Astrocyte (in vitro differentiated cells and primary cell): ENCODE results near the gene SEC11C. TPM values are rescaled to one million over a fixed set of nuclear protein-coding genes. Genes with fewer than 3 reads are reported as not detected.
A peak's percentile ranks its signal among the peaks of the same experiment; 100 is the strongest.

Experiments used
- DNase-seq: peaks from one replicate; pipeline ENCODE4 v3.0.0-alpha.2; 2010; ENCODE audit warnings: low read depth
- FAIRE-seq: peaks from 2 replicates; lab custom pipeline; 2011; peaks lifted over from hg19 to GRCh38; lab: Jason Lieb, UNC
- H2AFZ ChIP-seq: 2 replicates; pipeline ENCODE4 v1.6.0; 2012; ENCODE audit warnings: low read depth, low read length, inconsistent platforms
- H3K27ac ChIP-seq: 2 replicates; pipeline ENCODE4 v1.5.1; 2011; ENCODE audit warnings: low read depth, low read length, inconsistent platforms
- H3K27me3 ChIP-seq: 2 replicates; pipeline ENCODE4 v1.6.0; 2011; ENCODE audit warnings: low read length, inconsistent platforms; ENCODE audit not compliant: insufficient read depth
- H3K36me3 ChIP-seq: 2 replicates; pipeline ENCODE4 v1.5.1; 2011; ENCODE audit warnings: low read length, inconsistent platforms; ENCODE audit not compliant: insufficient read depth
- H3K4me1 ChIP-seq: 2 replicates; pipeline ENCODE4 v1.5.1; 2011; ENCODE audit warnings: low read length, inconsistent platforms; ENCODE audit not compliant: insufficient read depth
- H3K4me2 ChIP-seq: 2 replicates; pipeline ENCODE4 v1.6.0; 2012; ENCODE audit warnings: low read length, inconsistent platforms
- H3K4me3 ChIP-seq: 2 replicates; pipeline ENCODE4 v1.5.1; 2011; ENCODE audit warnings: low read depth, mild to moderate bottlenecking, low read length, inconsistent platforms; ENCODE audit not compliant: insufficient read depth
- H3K79me2 ChIP-seq: 2 replicates; pipeline ENCODE4 v1.6.0; 2012; ENCODE audit warnings: mild to moderate bottlenecking, low read length, inconsistent platforms; ENCODE audit not compliant: insufficient read depth
- H3K9ac ChIP-seq: 2 replicates; pipeline ENCODE4 v1.6.0; 2012; ENCODE audit warnings: mild to moderate bottlenecking, low read length, inconsistent platforms
- H3K9me3 ChIP-seq: 2 replicates; pipeline ENCODE4 v1.5.1; 2012; ENCODE audit warnings: low read depth, mild to moderate bottlenecking, low read length, inconsistent platforms; ENCODE audit not compliant: insufficient read depth
- H4K20me1 ChIP-seq: 2 replicates; pipeline ENCODE4 v1.6.0; 2012; ENCODE audit warnings: low read length, inconsistent platforms; ENCODE audit not compliant: insufficient read depth
- H3K27ac Mint-ChIP-seq: one replicate; pipeline ENCODE4 v1.8.0; 2021; ENCODE audit warnings: mild to moderate bottlenecking, mixed read lengths; ENCODE audit not compliant: unreplicated experiment
- H3K27me3 Mint-ChIP-seq: one replicate; pipeline ENCODE4 v1.8.0; 2021; ENCODE audit warnings: low read depth, mixed read lengths; ENCODE audit not compliant: unreplicated experiment
- H3K36me3 Mint-ChIP-seq: one replicate; pipeline ENCODE4 v1.8.0; 2021; ENCODE audit warnings: low read depth, mixed read lengths; ENCODE audit not compliant: unreplicated experiment
- H3K4me1 Mint-ChIP-seq: one replicate; pipeline ENCODE4 v1.8.0; 2021; ENCODE audit warnings: low read depth, mixed read lengths; ENCODE audit not compliant: unreplicated experiment
- H3K4me3 Mint-ChIP-seq: one replicate; pipeline ENCODE4 v1.8.0; 2021; ENCODE audit warnings: mild to moderate bottlenecking, moderate library complexity, mixed read lengths; ENCODE audit not compliant: unreplicated experiment
- H3K9me3 Mint-ChIP-seq: one replicate; pipeline ENCODE4 v1.8.0; 2021; ENCODE audit warnings: mild to moderate bottlenecking, mixed read lengths; ENCODE audit not compliant: unreplicated experiment
- EZH2 ChIP-seq: IDR thresholded peaks from 2 replicates; pipeline ENCODE4 v1.6.1; 2012; ENCODE audit warnings: mild to moderate bottlenecking, low read length, inconsistent platforms; ENCODE audit not compliant: insufficient read depth
- total RNA-seq: library from RNA; stranded (reverse); gene quantifications from 2 replicates; pipeline ENCODE4 v1.2.1, GENCODE V29; 2021
- TF ChIP-seq, protein P1 (sequence below): IDR thresholded peaks from 2 replicates; pipeline ENCODE4 v1.5.1; 2011; ENCODE audit warnings: low read depth, mild to moderate bottlenecking, inconsistent platforms, low read length, moderate library complexity; ENCODE audit not compliant: insufficient read depth

Gene SEC11C
- total RNA-seq, 1 donor from 2014 or later, result 38.0 TPM

DNA sequence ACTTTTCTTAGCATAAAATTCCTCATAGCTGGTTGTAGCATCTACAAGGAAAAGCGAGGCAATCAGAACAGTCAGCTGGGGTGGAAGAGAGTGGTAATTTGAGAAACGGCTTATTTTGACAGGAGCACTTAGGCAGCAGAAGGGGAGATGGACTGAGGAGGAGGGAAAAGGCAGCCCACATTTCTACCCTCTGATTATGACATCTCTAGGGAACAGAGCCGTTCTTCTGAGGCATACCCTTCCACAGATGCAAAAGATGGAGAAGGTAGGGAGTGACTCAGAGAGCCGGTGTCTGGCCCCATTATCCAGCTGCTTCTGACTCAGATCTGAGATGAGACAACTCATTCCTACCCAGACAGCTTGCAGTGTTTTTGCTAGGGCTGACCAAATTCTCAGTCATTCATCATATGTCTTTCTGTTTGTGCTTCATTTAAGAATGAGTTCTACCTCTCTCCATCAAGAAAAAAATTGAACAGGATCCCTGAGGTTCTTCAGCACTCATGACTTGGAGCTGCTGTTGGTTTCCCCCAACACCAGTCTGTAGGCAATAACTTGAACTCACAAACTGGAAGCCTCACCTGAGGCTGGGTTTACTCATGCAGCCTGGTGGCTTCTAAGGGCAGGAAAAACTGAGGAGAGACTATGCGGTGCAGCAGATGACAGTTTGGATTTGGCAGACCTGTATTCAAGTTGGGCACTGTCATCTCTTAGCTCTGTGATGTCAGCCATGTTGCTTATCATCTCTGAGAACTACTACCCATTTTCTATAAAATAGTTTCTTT, 15.9 kb upstream of the SEC11C start:
- DNase-seq, result peak; percentile 95
- Histone ChIP-seq H3K27ac (peak overlapping the region; percentile 72), H3K36me3 (no peaks in the 10 kb centered on the region), H2AFZ (peak overlapping the region; percentile 48), H4K20me1 (no peaks in the 10 kb centered on the region), H3K4me2 (peak overlapping the region; percentile 72), H3K27me3 (peaks cover 6% of the 10 kb centered on the region), H3K4me3 (no peak overlapping the region), H3K9ac (peak overlapping the region; percentile 20), H3K79me2 (no peaks in the 10 kb centered on the region), H3K4me1 (peaks cover 13% of the 10 kb centered on the region), H3K9me3 (no peaks in the 10 kb centered on the region)
- Mint-ChIP-seq H3K4me1 (peaks cover 10% of the 10 kb centered on the region), H3K4me3 (no peak overlapping the region), H3K27me3 (peaks cover 6% of the 10 kb centered on the region), H3K9me3 (no peaks in the 10 kb centered on the region), H3K27ac (peak overlapping the region; percentile 96), H3K36me3 (no peaks in the 10 kb centered on the region)
- peak; percentile 98 for FAIRE-seq
- TF ChIP-seq EZH2, result no peak
- TF ChIP-seq, protein P1, sequence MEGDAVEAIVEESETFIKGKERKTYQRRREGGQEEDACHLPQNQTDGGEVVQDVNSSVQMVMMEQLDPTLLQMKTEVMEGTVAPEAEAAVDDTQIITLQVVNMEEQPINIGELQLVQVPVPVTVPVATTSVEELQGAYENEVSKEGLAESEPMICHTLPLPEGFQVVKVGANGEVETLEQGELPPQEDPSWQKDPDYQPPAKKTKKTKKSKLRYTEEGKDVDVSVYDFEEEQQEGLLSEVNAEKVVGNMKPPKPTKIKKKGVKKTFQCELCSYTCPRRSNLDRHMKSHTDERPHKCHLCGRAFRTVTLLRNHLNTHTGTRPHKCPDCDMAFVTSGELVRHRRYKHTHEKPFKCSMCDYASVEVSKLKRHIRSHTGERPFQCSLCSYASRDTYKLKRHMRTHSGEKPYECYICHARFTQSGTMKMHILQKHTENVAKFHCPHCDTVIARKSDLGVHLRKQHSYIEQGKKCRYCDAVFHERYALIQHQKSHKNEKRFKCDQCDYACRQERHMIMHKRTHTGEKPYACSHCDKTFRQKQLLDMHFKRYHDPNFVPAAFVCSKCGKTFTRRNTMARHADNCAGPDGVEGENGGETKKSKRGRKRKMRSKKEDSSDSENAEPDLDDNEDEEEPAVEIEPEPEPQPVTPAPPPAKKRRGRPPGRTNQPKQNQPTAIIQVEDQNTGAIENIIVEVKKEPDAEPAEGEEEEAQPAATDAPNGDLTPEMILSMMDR, result no peak

- Mint-ChIP-seq H3K27ac (no peak overlapping the region), H3K4me3 (no peak overlapping the region), H3K9me3 (no peaks in the 10 kb centered on the region), H3K4me1 (peaks cover 10% of the 10 kb centered on the region), H3K27me3 (peaks cover 2% of the 10 kb centered on the region), H3K36me3 (no peaks in the 10 kb centered on the region)
- no peak overlapping the region for H3K9ac ChIP-seq
- TF ChIP-seq, protein P1, result no peak
- no peak for TF ChIP-seq EZH2
- H3K4me2 ChIP-seq, result no peak overlapping the region
- no peaks in the 10 kb centered on the region for H3K36me3 ChIP-seq
- H4K20me1 ChIP-seq, result no peaks in the 10 kb centered on the region
- H3K79me2 ChIP-seq, result no peaks in the 10 kb centered on the region
- no peak for DNase-seq
- no peak overlapping the region for H2AFZ ChIP-seq
- H3K27ac ChIP-seq, result peak overlapping the region; percentile 72
- peaks cover 9% of the 10 kb centered on the region for H3K27me3 ChIP-seq
- H3K9me3 ChIP-seq, result no peaks in the 10 kb centered on the region
- FAIRE-seq, result no peak
- peaks cover 13% of the 10 kb centered on the region for H3K4me1 ChIP-seq
- no peak overlapping the region for H3K4me3 ChIP-seq
Measured at GRCh38 chr18:59124370-59124704, 15.3 kb upstream of the SEC11C start.

- H3K27me3 Mint-ChIP-seq, result peaks cover 5% of the 10 kb centered on the region
- Histone ChIP-seq H4K20me1 (no peaks in the 10 kb centered on the region), H3K4me3 (no peak overlapping the region), H3K27ac (no peak overlapping the region), H3K4me2 (no peak overlapping the region), H3K9ac (no peak overlapping the region), H2AFZ (no peak overlapping the region), H3K36me3 (no peaks in the 10 kb centered on the region), H3K79me2 (no peaks in the 10 kb centered on the region), H3K4me1 (peaks cover 13% of the 10 kb centered on the region), H3K27me3 (peaks cover 22% of the 10 kb centered on the region), H3K9me3 (no peaks in the 10 kb centered on the region)
- TF ChIP-seq, protein P1, result no peak
- no peak for TF ChIP-seq EZH2
- peaks cover 10% of the 10 kb centered on the region for H3K4me1 Mint-ChIP-seq
- no peaks in the 10 kb centered on the region for H3K9me3 Mint-ChIP-seq
- no peak overlapping the region for H3K4me3 Mint-ChIP-seq
- FAIRE-seq, result no peak
- no peak overlapping the region for H3K27ac Mint-ChIP-seq
- no peak for DNase-seq
- H3K36me3 Mint-ChIP-seq, result no peaks in the 10 kb centered on the region
Measured at GRCh38 chr18:59127047-59127446, 12.6 kb upstream of the SEC11C start.
